IMR-90 (cell line): Measurements from ENCODE around the gene MAML2. TPM values are rescaled to one million over a fixed set of nuclear protein-coding genes. Genes with fewer than 3 reads are reported as not detected.

Source experiments
- RFX5 ChIP-seq: IDR thresholded peaks from 2 replicates; pipeline ENCODE4 v1.8.0; 2012; ENCODE audit warnings: low read depth, mild to moderate bottlenecking, low read length, moderate library complexity
- polyA plus RNA-seq, 3 experiments: library from polyadenylated mRNA; depleted of rRNA; stranded (reverse); fragments of >200 nt; gene quantifications; 2 replicates each; pipeline ENCODE4 v1.2.3, GENCODE V29; 2012; ENCODE audit warnings: low replicate concordance in 1 of 3
- total RNA-seq: library from RNA; depleted of rRNA; stranded (reverse); fragments of >200 nt; gene quantifications from 2 replicates; pipeline ENCODE4 v1.2.3, GENCODE V29; 2012
- TF ChIP-seq, protein P1 (sequence below): fragments of 150-350 bp; IDR thresholded peaks from 2 replicates; pipeline ENCODE4 v1.6.1; 2017; ENCODE audit warnings: mild to moderate bottlenecking, antibody characterized with exemption, low read length, low read depth
- TF ChIP-seq, protein P2 (sequence below): fragments of 150-350 bp; IDR thresholded peaks from 2 replicates; pipeline ENCODE4 v1.6.1; 2016; ENCODE audit warnings: low read depth, mild to moderate bottlenecking, low read length, moderate library complexity, borderline replicate concordance

The MAML2 gene
- total and polyA plus RNA-seq, 2 of the 4 experiments (the other 2 are of a cell fraction) = 15.0 to 19.5 TPM

DNA sequence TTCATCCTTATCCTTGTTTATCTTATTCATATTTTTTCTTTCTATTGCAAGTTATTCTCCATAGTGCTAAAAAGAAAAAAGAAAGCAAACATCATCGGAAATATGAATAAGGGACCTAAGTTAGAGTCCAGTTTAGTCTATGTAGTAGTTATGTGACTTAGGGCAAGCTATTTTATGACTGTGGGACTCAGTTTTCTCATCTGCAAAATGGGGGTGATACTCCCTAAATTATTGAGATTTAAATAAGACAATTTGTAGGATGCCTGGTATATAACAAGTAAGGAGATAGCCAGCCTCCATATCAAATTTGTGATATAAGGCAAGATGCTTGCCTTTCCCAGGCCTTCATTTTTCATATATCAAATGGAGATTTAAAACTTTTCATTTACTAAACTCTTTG is 69.5 kb downstream of the MAML2 start (continued):
- TF ChIP-seq, protein P1, sequence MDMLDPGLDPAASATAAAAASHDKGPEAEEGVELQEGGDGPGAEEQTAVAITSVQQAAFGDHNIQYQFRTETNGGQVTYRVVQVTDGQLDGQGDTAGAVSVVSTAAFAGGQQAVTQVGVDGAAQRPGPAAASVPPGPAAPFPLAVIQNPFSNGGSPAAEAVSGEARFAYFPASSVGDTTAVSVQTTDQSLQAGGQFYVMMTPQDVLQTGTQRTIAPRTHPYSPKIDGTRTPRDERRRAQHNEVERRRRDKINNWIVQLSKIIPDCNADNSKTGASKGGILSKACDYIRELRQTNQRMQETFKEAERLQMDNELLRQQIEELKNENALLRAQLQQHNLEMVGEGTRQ = no peak
- TF ChIP-seq RFX5 = no peak
- TF ChIP-seq, protein P2, sequence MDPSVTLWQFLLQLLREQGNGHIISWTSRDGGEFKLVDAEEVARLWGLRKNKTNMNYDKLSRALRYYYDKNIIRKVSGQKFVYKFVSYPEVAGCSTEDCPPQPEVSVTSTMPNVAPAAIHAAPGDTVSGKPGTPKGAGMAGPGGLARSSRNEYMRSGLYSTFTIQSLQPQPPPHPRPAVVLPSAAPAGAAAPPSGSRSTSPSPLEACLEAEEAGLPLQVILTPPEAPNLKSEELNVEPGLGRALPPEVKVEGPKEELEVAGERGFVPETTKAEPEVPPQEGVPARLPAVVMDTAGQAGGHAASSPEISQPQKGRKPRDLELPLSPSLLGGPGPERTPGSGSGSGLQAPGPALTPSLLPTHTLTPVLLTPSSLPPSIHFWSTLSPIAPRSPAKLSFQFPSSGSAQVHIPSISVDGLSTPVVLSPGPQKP = no peak
